ENCODE data around the gene MGAT5.

Gene MGAT5

GRCh38 chr2:134362152-134362668 lies 108.3 kb downstream of the MGAT5 start:
- Mint-ChIP-seq H3K9me3 (no peaks in the 10 kb centered on the region), H3K36me3 (ENCODE audit: insufficient read depth) (peaks cover 19% of the 10 kb centered on the region), H3K27ac (ENCODE audit: low read depth) (peak overlapping the region; percentile 16), H3K4me3 (no peak overlapping the region), H3K4me1 (peaks cover 12% of the 10 kb centered on the region), H3K27me3 (no peaks in the 10 kb centered on the region)
- ATAC-seq (replicated peaks; ENCODE audit: extremely low read depth, poor library complexity, severe bottlenecking) (no peak), DNase-seq (ENCODE audit: low spot score in 2 of 2) (no peak)

- ATAC-seq (replicated peaks; ENCODE audit: extremely low read depth, poor library complexity, severe bottlenecking) (no peak), DNase-seq (ENCODE audit: low spot score in 2 of 2) (no peak)
- Mint-ChIP-seq H3K9me3 (no peaks in the 10 kb centered on the region), H3K4me3 (no peak overlapping the region), H3K36me3 (ENCODE audit: insufficient read depth) (peaks cover 19% of the 10 kb centered on the region), H3K27ac (ENCODE audit: low read depth) (no peak overlapping the region), H3K4me1 (peaks cover 17% of the 10 kb centered on the region), H3K27me3 (no peaks in the 10 kb centered on the region)
These were observed 108.9 kb downstream of the MGAT5 start for GRCh38 chr2:134362740-134363139.

GRCh38 chr2:134365356-134365755 lies 111.5 kb downstream of the MGAT5 start:
- Mint-ChIP-seq H3K27me3 (no peaks in the 10 kb centered on the region), H3K36me3 (ENCODE audit: insufficient read depth) (peaks cover 16% of the 10 kb centered on the region), H3K9me3 (no peaks in the 10 kb centered on the region), H3K27ac (ENCODE audit: low read depth) (peak overlapping the region; percentile 39), H3K4me3 (no peak overlapping the region), H3K4me1 (peaks cover 32% of the 10 kb centered on the region)
- no peak for DNase-seq (ENCODE audit: low spot score in 2 of 2)
- ATAC-seq (replicated peaks; ENCODE audit: extremely low read depth, poor library complexity, severe bottlenecking), result no peak

DNA sequence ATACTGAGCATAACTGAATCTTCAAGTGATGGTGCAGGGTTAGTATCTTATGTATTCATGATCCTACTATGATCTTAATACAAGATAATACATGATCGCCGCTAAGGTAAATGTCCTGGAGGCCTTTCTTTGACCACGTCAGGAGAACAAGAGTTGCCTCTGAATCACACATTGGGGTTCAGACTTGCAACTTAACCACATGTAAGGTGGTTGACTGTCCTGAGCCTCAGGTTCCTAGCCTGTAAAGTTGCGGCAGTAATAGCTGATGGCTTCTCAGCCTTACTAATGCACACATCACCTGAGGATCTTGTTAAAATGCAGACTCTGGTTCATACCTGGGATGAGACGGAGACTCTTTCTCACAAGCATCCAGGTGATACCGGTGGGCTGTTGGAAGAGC lies 112.5 kb downstream of the MGAT5 start:
- Mint-ChIP-seq H3K9me3 (no peaks in the 10 kb centered on the region), H3K4me3 (no peak overlapping the region), H3K36me3 (ENCODE audit: insufficient read depth) (peaks cover 12% of the 10 kb centered on the region), H3K4me1 (peaks cover 32% of the 10 kb centered on the region), H3K27me3 (no peaks in the 10 kb centered on the region), H3K27ac (ENCODE audit: low read depth) (no peak overlapping the region)
- DNase-seq (ENCODE audit: low spot score in 2 of 2) (no peak), ATAC-seq (replicated peaks; ENCODE audit: extremely low read depth, poor library complexity, severe bottlenecking) (no peak)

DNA sequence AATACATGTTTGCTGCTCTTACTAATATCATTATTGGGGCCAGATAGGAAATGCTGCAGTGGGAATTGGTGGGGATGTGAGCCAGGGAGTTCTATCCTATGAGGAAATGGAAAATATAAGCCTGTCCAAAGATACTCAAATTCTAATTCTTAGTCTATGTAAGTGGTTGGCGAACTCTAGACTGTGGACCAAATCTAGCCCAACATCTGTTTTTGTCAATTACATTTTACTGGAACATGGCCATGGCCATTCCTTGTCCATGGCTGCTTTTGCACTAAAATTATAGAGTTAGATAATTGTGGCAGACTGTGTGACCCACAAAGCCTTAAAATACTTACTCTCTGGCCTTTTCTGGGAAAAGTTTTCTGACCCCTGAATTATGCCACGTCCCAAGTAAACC lies 113.3 kb downstream of the MGAT5 start:
- Mint-ChIP-seq H3K27ac (ENCODE audit: low read depth) (peak overlapping the region; percentile 68), H3K4me1 (peaks cover 32% of the 10 kb centered on the region), H3K36me3 (ENCODE audit: insufficient read depth) (peaks cover 8% of the 10 kb centered on the region), H3K27me3 (no peaks in the 10 kb centered on the region), H3K9me3 (no peaks in the 10 kb centered on the region), H3K4me3 (no peak overlapping the region)
- no peak for DNase-seq (ENCODE audit: low spot score in 2 of 2)
- ATAC-seq (replicated peaks; ENCODE audit: extremely low read depth, poor library complexity, severe bottlenecking), result no peak

DNA sequence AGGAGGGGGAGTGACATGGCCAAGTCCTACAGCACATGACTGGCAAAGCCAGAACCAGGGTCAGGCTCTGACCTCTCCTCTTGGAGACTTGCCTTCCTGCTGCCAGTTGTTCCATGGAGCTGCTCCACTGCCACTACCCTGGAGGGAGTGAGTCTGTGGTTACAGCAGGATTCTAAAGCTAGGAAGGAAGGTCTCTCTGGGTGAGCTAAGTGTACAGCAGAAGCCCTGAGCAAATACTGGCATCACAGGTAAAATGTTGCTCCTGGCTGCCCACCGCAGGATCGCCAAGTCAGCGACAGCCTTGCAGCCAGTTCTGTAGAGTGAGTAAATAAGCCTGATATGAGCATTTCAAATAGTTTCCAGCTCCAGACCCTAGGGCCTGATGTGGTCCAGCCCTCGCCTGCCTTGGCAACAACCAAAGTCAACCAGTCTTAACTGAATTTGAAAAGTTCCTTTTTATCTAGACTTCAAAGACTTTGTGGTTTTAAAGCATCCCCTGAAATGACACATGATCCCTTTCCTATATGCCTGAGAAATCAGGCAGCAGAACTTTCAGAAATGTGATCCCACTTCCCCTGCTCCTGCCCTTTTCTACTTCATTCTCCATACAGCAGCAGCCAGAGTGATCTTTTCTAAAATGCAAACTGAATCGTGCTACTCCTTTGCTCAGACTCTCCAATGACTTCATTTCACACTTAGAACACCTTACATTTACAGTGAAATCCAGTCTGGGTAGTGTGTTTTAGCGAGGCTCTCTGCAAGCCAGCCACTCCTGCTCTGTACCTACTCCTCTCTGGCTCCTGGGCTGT lies 114.3 kb downstream of the MGAT5 start:
- peak overlapping the region; percentile 68 for H3K27ac Mint-ChIP-seq (ENCODE audit: low read depth)
- ATAC-seq (replicated peaks; ENCODE audit: extremely low read depth, poor library complexity, severe bottlenecking) (no peak), DNase-seq (ENCODE audit: low spot score in 2 of 2) (no peak)
- peaks cover 4% of the 10 kb centered on the region for H3K36me3 Mint-ChIP-seq (ENCODE audit: insufficient read depth)
- H3K9me3 Mint-ChIP-seq, result no peaks in the 10 kb centered on the region
- no peaks in the 10 kb centered on the region for H3K27me3 Mint-ChIP-seq
- peaks cover 32% of the 10 kb centered on the region for H3K4me1 Mint-ChIP-seq
- H3K4me3 Mint-ChIP-seq, result no peak overlapping the region

DNA sequence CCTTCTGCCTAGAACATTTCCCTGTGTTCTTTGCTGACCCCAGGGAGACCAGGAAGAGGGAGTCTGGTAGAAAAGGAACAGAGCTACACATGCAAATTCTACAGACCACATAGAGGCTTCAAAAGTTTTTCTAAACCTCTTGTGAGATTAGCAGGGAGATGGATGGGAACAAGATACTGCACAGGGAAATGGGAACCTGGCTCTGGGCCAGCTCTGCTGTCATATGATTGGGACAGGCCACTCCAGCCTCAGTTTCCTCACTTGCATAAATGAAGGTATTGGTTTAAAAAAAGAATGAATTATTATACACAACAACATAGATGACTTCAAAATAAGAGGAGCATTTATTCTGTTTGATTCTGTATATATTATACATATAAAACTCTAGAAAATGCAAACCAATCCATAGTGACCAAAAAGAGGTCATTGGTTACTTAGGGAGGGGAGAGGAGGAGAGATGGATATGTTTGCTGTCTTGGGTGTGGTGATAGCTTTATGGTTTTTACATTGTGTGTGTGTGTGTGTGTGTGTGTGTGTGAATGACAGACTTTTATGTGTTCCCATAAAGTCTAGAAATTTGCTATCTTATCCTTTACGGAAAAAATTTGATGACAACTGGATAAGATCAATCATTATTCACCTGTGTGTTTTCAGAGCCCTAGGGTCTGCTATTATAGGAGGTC lies 115.5 kb downstream of the MGAT5 start:
- ATAC-seq (replicated peaks; ENCODE audit: extremely low read depth, poor library complexity, severe bottlenecking) (no peak), DNase-seq (ENCODE audit: low spot score in 2 of 2) (no peak)
- no peaks in the 10 kb centered on the region for H3K9me3 Mint-ChIP-seq
- H3K27ac Mint-ChIP-seq (ENCODE audit: low read depth), result no peak overlapping the region
- no peak overlapping the region for H3K4me3 Mint-ChIP-seq
- H3K4me1 Mint-ChIP-seq, result peaks cover 32% of the 10 kb centered on the region
- H3K36me3 Mint-ChIP-seq (ENCODE audit: insufficient read depth), result peaks cover 9% of the 10 kb centered on the region
- H3K27me3 Mint-ChIP-seq, result no peaks in the 10 kb centered on the region

DNA sequence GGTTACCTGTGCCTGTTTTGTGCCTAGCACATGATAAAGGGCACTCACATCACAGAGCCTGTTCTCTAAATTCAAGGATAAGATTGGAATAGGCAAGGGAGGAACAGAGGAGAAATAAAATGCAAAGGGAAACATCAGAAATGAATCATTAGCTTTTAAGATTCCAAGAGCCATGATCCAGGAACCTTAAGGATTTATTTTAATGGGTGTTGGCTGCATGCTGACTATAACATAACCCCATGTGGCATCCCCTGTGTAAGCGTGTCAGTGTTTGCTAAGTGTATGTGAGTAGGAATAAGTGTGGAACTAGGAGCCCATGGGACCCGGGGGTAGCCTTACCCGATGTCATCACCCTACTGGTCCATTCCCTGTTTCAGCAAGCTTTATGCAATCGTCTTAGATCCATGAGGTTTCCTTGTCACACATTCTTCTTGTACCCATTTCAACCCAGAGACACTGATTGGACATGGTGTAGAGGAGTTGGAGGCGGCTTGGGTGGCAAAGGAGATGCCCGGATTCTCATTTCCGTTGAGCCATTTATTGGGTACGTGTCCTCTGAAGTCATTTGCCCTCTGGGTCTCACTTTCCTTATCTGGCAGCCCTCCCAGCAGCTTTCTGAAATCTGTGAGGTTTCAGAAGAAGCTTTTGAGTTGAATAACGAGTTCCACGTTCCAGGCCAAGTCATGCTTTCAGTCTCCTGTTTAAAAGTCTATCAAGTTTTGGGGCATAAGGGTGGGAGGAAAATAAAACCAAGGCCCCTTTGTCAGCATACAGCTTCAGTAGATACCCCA lies 117.0 kb downstream of the MGAT5 start:
- Mint-ChIP-seq H3K27ac (ENCODE audit: low read depth) (no peak overlapping the region), H3K36me3 (ENCODE audit: insufficient read depth) (peaks cover 7% of the 10 kb centered on the region), H3K27me3 (no peaks in the 10 kb centered on the region), H3K9me3 (no peaks in the 10 kb centered on the region), H3K4me1 (peaks cover 27% of the 10 kb centered on the region), H3K4me3 (no peak overlapping the region)
- DNase-seq (ENCODE audit: low spot score in 2 of 2) (no peak), ATAC-seq (replicated peaks; ENCODE audit: extremely low read depth, poor library complexity, severe bottlenecking) (no peak)

DNA sequence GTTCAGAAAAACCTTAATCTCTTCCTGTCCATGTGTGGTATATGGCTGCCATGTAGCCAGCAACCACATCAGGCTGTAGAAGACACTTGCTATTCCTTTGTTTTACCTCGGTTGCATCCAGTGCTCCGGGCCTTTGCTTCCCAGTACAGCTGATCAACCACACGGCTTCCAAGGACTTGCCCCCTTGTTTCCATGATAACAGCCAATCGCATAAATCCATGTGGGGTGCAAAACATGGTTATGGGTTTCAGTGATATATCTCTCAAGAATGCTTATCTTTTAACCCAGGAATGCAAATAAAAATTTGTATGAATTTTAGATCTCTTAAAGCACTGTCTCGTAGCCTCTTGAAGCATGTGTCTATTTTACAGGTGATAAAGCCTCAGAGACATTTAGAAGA lies 118.3 kb downstream of the MGAT5 start:
- ATAC-seq (replicated peaks; ENCODE audit: extremely low read depth, poor library complexity, severe bottlenecking) (no peak), DNase-seq (ENCODE audit: low spot score in 2 of 2) (no peak)
- no peaks in the 10 kb centered on the region for H3K9me3 Mint-ChIP-seq
- H3K4me3 Mint-ChIP-seq, result no peak overlapping the region
- no peaks in the 10 kb centered on the region for H3K27me3 Mint-ChIP-seq
- H3K4me1 Mint-ChIP-seq, result peaks cover 20% of the 10 kb centered on the region
- H3K27ac Mint-ChIP-seq (ENCODE audit: low read depth), result no peak overlapping the region
- peaks cover 9% of the 10 kb centered on the region for H3K36me3 Mint-ChIP-seq (ENCODE audit: insufficient read depth)

GRCh38 chr2:134372611-134373131 lies 118.8 kb downstream of the MGAT5 start:
- Mint-ChIP-seq H3K27me3 (no peaks in the 10 kb centered on the region), H3K36me3 (ENCODE audit: insufficient read depth) (peaks cover 9% of the 10 kb centered on the region), H3K9me3 (no peaks in the 10 kb centered on the region), H3K4me1 (peaks cover 16% of the 10 kb centered on the region), H3K27ac (ENCODE audit: low read depth) (no peak overlapping the region), H3K4me3 (no peak overlapping the region)
- ATAC-seq (replicated peaks; ENCODE audit: extremely low read depth, poor library complexity, severe bottlenecking) (no peak), DNase-seq (ENCODE audit: low spot score in 2 of 2) (no peak)

DNA sequence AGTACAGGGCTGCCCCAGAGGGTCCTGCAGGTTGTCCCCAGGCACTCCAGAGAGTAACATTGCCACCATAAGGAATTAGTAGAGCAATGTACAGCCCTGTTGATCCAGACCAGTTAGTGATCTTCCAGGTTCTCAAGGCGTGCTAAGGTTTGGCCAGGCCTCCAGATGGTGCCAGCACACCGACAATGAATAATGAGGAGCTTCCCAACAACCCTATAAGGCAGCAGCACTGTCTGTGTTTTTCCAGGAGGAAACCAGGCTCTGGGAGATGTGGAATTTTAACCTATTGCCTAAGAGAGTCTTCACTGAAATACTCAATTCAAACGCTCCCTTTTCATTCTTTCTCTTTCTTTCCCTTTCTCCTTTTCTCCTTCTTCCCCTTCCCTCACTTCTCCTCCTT lies 122.1 kb downstream of the MGAT5 start:
- no peaks in the 10 kb centered on the region for H3K4me1 Mint-ChIP-seq
- peaks cover 17% of the 10 kb centered on the region for H3K36me3 Mint-ChIP-seq (ENCODE audit: insufficient read depth)
- no peaks in the 10 kb centered on the region for H3K9me3 Mint-ChIP-seq
- H3K27ac Mint-ChIP-seq (ENCODE audit: low read depth), result no peak overlapping the region
- DNase-seq (ENCODE audit: low spot score in 2 of 2) (no peak), ATAC-seq (replicated peaks; ENCODE audit: extremely low read depth, poor library complexity, severe bottlenecking) (no peak)
- H3K27me3 Mint-ChIP-seq, result no peaks in the 10 kb centered on the region
- no peak overlapping the region for H3K4me3 Mint-ChIP-seq

- H3K27me3 Mint-ChIP-seq, result no peaks in the 10 kb centered on the region
- no peak overlapping the region for H3K4me3 Mint-ChIP-seq
- ATAC-seq (replicated peaks; ENCODE audit: extremely low read depth, poor library complexity, severe bottlenecking) (no peak), DNase-seq (ENCODE audit: low spot score in 2 of 2) (no peak)
- no peaks in the 10 kb centered on the region for H3K9me3 Mint-ChIP-seq
- H3K36me3 Mint-ChIP-seq (ENCODE audit: insufficient read depth), result peaks cover 17% of the 10 kb centered on the region
- H3K4me1 Mint-ChIP-seq, result no peaks in the 10 kb centered on the region
- H3K27ac Mint-ChIP-seq (ENCODE audit: low read depth), result no peak overlapping the region
These were observed 123.9 kb downstream of the MGAT5 start for GRCh38 chr2:134377730-134378129.
